IMR-90 (cell line): ENCODE results near the gene DNAJC4.

Source experiments
- RAD21 ChIP-seq: IDR thresholded peaks from 2 replicates; pipeline ENCODE4 v1.6.1; 2012; ENCODE audit warnings: low read length, improper control_type of control experiment
- RFX5 ChIP-seq: IDR thresholded peaks from 2 replicates; pipeline ENCODE4 v1.8.0; 2012; ENCODE audit warnings: low read depth, mild to moderate bottlenecking, low read length, moderate library complexity
- TF ChIP-seq, protein P1 (sequence below): conservative IDR thresholded peaks from 2 replicates; pipeline ENCODE4 v1.5.1; 2012; ENCODE audit warnings: mild to moderate bottlenecking, low read depth, low read length, improper control_type of control experiment

DNA sequence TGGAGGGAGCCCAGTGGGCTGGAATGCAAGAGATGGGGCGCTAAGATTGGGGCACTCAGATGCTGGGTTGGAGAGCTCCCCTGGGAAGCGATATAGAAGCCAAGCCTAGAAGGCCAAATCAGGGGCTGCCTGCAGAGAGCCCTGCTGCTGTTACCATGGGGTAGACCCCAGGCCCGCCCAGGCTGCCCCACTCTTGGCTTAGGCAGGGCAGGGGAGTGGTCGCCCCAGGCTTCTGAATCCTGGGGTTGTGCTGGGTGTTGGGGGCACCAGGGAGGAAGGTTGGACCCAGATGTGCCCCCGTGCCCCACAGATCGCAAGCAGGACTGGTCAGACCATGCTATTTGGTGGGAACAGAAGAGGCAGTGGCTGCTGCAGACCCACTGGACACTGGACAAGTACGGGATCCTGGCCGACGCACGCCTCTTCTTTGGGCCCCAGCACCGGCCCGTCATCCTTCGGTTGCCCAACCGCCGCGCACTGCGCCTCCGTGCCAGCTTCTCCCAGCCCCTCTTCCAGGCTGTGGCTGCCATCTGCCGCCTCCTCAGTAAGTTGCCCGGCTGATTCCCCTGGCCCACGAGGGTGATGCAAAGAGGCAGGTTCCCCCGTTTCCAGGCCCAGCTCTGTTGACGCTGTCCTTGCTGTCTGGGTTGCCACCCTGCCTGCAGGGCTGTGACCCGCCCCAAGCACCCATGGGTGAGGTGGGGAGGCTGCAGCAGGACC, 19.9 kb upstream of the DNAJC4 start:
- no peak for TF ChIP-seq RAD21
- TF ChIP-seq, protein P1, sequence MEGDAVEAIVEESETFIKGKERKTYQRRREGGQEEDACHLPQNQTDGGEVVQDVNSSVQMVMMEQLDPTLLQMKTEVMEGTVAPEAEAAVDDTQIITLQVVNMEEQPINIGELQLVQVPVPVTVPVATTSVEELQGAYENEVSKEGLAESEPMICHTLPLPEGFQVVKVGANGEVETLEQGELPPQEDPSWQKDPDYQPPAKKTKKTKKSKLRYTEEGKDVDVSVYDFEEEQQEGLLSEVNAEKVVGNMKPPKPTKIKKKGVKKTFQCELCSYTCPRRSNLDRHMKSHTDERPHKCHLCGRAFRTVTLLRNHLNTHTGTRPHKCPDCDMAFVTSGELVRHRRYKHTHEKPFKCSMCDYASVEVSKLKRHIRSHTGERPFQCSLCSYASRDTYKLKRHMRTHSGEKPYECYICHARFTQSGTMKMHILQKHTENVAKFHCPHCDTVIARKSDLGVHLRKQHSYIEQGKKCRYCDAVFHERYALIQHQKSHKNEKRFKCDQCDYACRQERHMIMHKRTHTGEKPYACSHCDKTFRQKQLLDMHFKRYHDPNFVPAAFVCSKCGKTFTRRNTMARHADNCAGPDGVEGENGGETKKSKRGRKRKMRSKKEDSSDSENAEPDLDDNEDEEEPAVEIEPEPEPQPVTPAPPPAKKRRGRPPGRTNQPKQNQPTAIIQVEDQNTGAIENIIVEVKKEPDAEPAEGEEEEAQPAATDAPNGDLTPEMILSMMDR: no peak
- no peak for TF ChIP-seq RFX5
